HEK293 (cell line): ENCODE data around the gene ZNF174.

ENCODE experiments used
- CTCF ChIA-PET: fragments of 350-600 bp; formaldehyde crosslinking; extraction: SDS; loops from one replicate; lab custom pipeline; 2021; ENCODE audit warnings: antibody characterized with exemption; lab: Yijun Ruan, JAX
- POLR2A ChIA-PET: fragments of 300-600 bp; formaldehyde crosslinking; extraction: SDS; loops from one replicate; lab custom pipeline; 2020; ENCODE audit warnings: antibody characterized with exemption, inconsistent platforms; lab: Yijun Ruan, JAX
- H3K27ac ChIP-seq: fragments of 200-500 bp; sonication (Bioruptor generic); 2 replicates; pipeline ENCODE4 v1.5.1; 2014; ENCODE audit warnings: low read depth, low read length, control low read depth, inconsistent platforms; ENCODE audit errors: extremely low read depth
- H3K36me3 ChIP-seq, 2 experiments: fragments of 200-500 bp in 1 of 2; sonication (Bioruptor generic) in 1 of 2; 1 replicate in 1 of 2; 2 replicates in 1 of 2; pipeline ENCODE4 v1.5.1; 2014 to 2017; ENCODE audit warnings: inconsistent platforms in 2 of 2, low read length in 2 of 2; ENCODE audit not compliant: control insufficient read depth in 2 of 2, insufficient read depth in 1 of 2
- H3K4me1 ChIP-seq: fragments of 200-500 bp; sonication (Bioruptor generic); 2 replicates; pipeline ENCODE4 v1.5.1; 2014; ENCODE audit warnings: mild to moderate bottlenecking, low read length, inconsistent platforms; ENCODE audit not compliant: control insufficient read depth, insufficient read depth
- H3K4me3 ChIP-seq: 2 replicates; pipeline ENCODE4 v1.5.1; 2011; ENCODE audit warnings: low read depth, mild to moderate bottlenecking, control low read depth, low read length, moderate library complexity
- H3K9me3 ChIP-seq: fragments of 200-500 bp; sonication (Bioruptor generic); 2 replicates; pipeline ENCODE4 v1.5.1; 2014; ENCODE audit warnings: low read depth, low read length, inconsistent platforms; ENCODE audit not compliant: control insufficient read depth, insufficient read depth
- AEBP2 ChIP-seq: fragments of 450-650 bp; formaldehyde crosslinking; IDR thresholded peaks from 2 replicates; pipeline ENCODE4 v1.5.1; 2016; ENCODE audit warnings: missing biosample characterization, missing genetic modification characterization, borderline replicate concordance
- SETDB1 ChIP-seq: IDR thresholded peaks from one replicate; pipeline ENCODE4 v1.6.1; 2017; ENCODE audit warnings: mild to moderate bottlenecking, low read length, moderate library complexity, mixed read lengths; ENCODE audit not compliant: insufficient read length
- SP7 ChIP-seq: fragments of 450-650 bp; formaldehyde crosslinking; IDR thresholded peaks from 2 replicates; pipeline ENCODE4 v1.5.1; 2016; ENCODE audit warnings: missing biosample characterization, missing genetic modification characterization
- ZBTB11 ChIP-seq: fragments of 450-650 bp; formaldehyde crosslinking; conservative IDR thresholded peaks from 2 replicates; pipeline ENCODE4 v1.5.1; 2016; ENCODE audit warnings: low read depth, missing biosample characterization, missing genetic modification characterization
- ZFP3 ChIP-seq: fragments of 450-650 bp; formaldehyde crosslinking; IDR thresholded peaks from 2 replicates; pipeline ENCODE4 v1.5.1; 2016; ENCODE audit warnings: low read depth, missing biosample characterization, missing genetic modification characterization
- ZNF133 ChIP-seq: fragments of 450-650 bp; formaldehyde crosslinking; IDR thresholded peaks from 2 replicates; pipeline ENCODE4 v1.5.1; 2016; ENCODE audit warnings: missing biosample characterization, missing genetic modification characterization
- ZNF140 ChIP-seq: fragments of 450-650 bp; formaldehyde crosslinking; IDR thresholded peaks from 2 replicates; pipeline ENCODE4 v1.5.1; 2016; ENCODE audit warnings: missing biosample characterization, missing genetic modification characterization
- ZNF280D ChIP-seq: fragments of 450-650 bp; formaldehyde crosslinking; IDR thresholded peaks from 2 replicates; pipeline ENCODE4 v1.5.1; 2016; ENCODE audit warnings: missing biosample characterization, missing genetic modification characterization
- ZNF324 ChIP-seq: fragments of 450-650 bp; formaldehyde crosslinking; IDR thresholded peaks from 2 replicates; pipeline ENCODE4 v1.5.1; 2016; ENCODE audit warnings: missing biosample characterization, missing genetic modification characterization
- ZNF350 ChIP-seq: fragments of 450-650 bp; formaldehyde crosslinking; IDR thresholded peaks from 2 replicates; pipeline ENCODE4 v1.5.0; 2017; ENCODE audit warnings: missing biosample characterization, mild to moderate bottlenecking, missing genetic modification characterization
- ZNF513 ChIP-seq: fragments of 450-650 bp; IDR thresholded peaks from 2 replicates; pipeline ENCODE4 v1.5.1; 2018; ENCODE audit warnings: missing biosample characterization, missing genetic modification characterization
- ZNF518A ChIP-seq: fragments of 450-650 bp; formaldehyde crosslinking; conservative IDR thresholded peaks from 2 replicates; pipeline ENCODE4 v1.5.1; 2016; ENCODE audit warnings: low read depth, missing biosample characterization, missing genetic modification characterization
- ZNF529 ChIP-seq: fragments of 450-650 bp; formaldehyde crosslinking; IDR thresholded peaks from 2 replicates; pipeline ENCODE4 v1.5.1; 2017; ENCODE audit warnings: missing genetic modification characterization, missing biosample characterization; ENCODE audit not compliant: insufficient replicate concordance

ZNF174 gene

GRCh38 chr16:3383045-3383448, 18.0 kb upstream of the ZNF174 start:
- no peak overlapping the region for H3K27ac ChIP-seq
- H3K36me3 ChIP-seq: peaks cover 0 to 53% of the 10 kb centered on the region in 2 experiments; a peak in 1 of 3 replicates
- ChIA-PET POLR2A (no interaction called here), CTCF (no interaction called here)
- TF ChIP-seq ZNF529 (tag by site-specific recombination) (peak; percentile 5), ZNF280D (tag by site-specific recombination) (0 out of 2 replicates have a peak, but pooled peaks have one; percentile 45), ZFP3 (tag by site-specific recombination) (no peak), SP7 (0 out of 2 replicates have a peak, but pooled peaks have one; percentile 32), ZNF350 (peak; percentile 34; the same call in 1 of the 2 replicates), ZNF513 (tag by site-specific recombination) (0 out of 2 replicates have a peak, but pooled peaks have one; percentile 6), ZNF324 (tag by site-specific recombination) (0 out of 2 replicates have a peak, but pooled peaks have one; percentile 28), ZNF140 (tag by site-specific recombination) (no peak), ZBTB11 (tag by site-specific recombination) (no peak), ZNF518A (0 out of 2 replicates have a peak, but pooled peaks have one; percentile 38), ZNF133 (tag by site-specific recombination) (no peak), SETDB1 (peak; percentile 100), AEBP2 (tag by site-specific recombination) (no peak)
- H3K9me3 ChIP-seq: no peaks in the 10 kb centered on the region
- no peaks in the 10 kb centered on the region for H3K4me1 ChIP-seq
- H3K4me3 ChIP-seq: no peak overlapping the region
